ENCODE measurements around the gene OAT.

DNA sequence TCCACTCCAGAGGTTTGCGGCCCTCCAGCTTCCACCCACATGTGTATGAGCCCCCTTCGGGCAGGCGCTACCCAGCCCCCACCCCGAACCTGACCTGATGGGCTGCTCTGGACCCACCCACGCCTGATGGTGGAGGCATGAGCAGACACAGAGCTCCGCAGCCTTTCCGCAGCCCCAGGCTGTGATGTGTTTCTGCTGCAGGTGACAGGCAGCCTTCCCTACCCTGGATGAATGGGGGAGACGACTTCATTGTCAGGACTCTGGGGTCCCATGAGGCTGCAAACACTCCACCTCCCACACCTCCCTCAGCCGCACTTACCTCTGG lies 61.2 kb downstream of the OAT start:
- no peak for TF ChIP-seq TCF12 (IDR thresholded peaks at IDR 0.05)
- TF ChIP-seq, protein P1, sequence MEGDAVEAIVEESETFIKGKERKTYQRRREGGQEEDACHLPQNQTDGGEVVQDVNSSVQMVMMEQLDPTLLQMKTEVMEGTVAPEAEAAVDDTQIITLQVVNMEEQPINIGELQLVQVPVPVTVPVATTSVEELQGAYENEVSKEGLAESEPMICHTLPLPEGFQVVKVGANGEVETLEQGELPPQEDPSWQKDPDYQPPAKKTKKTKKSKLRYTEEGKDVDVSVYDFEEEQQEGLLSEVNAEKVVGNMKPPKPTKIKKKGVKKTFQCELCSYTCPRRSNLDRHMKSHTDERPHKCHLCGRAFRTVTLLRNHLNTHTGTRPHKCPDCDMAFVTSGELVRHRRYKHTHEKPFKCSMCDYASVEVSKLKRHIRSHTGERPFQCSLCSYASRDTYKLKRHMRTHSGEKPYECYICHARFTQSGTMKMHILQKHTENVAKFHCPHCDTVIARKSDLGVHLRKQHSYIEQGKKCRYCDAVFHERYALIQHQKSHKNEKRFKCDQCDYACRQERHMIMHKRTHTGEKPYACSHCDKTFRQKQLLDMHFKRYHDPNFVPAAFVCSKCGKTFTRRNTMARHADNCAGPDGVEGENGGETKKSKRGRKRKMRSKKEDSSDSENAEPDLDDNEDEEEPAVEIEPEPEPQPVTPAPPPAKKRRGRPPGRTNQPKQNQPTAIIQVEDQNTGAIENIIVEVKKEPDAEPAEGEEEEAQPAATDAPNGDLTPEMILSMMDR (IDR thresholded peaks at IDR 0.05), result no peak
- TF ChIP-seq, protein P2, sequence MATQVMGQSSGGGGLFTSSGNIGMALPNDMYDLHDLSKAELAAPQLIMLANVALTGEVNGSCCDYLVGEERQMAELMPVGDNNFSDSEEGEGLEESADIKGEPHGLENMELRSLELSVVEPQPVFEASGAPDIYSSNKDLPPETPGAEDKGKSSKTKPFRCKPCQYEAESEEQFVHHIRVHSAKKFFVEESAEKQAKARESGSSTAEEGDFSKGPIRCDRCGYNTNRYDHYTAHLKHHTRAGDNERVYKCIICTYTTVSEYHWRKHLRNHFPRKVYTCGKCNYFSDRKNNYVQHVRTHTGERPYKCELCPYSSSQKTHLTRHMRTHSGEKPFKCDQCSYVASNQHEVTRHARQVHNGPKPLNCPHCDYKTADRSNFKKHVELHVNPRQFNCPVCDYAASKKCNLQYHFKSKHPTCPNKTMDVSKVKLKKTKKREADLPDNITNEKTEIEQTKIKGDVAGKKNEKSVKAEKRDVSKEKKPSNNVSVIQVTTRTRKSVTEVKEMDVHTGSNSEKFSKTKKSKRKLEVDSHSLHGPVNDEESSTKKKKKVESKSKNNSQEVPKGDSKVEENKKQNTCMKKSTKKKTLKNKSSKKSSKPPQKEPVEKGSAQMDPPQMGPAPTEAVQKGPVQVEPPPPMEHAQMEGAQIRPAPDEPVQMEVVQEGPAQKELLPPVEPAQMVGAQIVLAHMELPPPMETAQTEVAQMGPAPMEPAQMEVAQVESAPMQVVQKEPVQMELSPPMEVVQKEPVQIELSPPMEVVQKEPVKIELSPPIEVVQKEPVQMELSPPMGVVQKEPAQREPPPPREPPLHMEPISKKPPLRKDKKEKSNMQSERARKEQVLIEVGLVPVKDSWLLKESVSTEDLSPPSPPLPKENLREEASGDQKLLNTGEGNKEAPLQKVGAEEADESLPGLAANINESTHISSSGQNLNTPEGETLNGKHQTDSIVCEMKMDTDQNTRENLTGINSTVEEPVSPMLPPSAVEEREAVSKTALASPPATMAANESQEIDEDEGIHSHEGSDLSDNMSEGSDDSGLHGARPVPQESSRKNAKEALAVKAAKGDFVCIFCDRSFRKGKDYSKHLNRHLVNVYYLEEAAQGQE (IDR thresholded peaks at IDR 0.05; ENCODE audit: low read depth, low read length), result no peak

Measured in SK-N-SH (cell line).